ENCODE results near the gene LAMA2.

- TF ChIP-seq POLR2A (IDR thresholded peaks at IDR 0.05; ENCODE audit: low read length) = no peak
- TF ChIP-seq GATA1 (IDR thresholded peaks at IDR 0.05; ENCODE audit: low read depth, low read length) = no peak
Observed at GRCh38 chr6:129340983-129341382, 458.0 kb downstream of the LAMA2 start.

All from erythroblast (primary cell).